ENCODE data around the gene ARHGDIG.

Gene ARHGDIG

DNA sequence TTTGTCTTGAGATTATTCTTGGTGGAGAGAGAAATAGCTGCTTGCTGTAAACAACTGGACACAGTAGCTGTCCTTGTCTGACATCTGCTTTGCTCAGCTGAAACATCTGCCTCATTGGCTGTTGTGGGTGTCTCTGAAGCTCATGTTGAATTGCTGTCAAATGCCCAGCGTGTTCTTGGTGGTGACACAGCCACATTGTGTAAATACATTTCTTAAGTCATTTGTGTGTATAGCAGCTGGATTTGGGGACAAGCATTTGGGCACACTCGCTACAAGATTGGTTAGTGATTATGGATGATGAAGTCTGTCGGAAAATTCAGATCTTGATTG lies 40.5 kb upstream of the ARHGDIG start:
- DNase-seq (ENCODE audit: low read depth in 1 of 2, low spot score in 1 of 2) = no peak
- TF ChIP-seq, protein P1, sequence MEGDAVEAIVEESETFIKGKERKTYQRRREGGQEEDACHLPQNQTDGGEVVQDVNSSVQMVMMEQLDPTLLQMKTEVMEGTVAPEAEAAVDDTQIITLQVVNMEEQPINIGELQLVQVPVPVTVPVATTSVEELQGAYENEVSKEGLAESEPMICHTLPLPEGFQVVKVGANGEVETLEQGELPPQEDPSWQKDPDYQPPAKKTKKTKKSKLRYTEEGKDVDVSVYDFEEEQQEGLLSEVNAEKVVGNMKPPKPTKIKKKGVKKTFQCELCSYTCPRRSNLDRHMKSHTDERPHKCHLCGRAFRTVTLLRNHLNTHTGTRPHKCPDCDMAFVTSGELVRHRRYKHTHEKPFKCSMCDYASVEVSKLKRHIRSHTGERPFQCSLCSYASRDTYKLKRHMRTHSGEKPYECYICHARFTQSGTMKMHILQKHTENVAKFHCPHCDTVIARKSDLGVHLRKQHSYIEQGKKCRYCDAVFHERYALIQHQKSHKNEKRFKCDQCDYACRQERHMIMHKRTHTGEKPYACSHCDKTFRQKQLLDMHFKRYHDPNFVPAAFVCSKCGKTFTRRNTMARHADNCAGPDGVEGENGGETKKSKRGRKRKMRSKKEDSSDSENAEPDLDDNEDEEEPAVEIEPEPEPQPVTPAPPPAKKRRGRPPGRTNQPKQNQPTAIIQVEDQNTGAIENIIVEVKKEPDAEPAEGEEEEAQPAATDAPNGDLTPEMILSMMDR (IDR thresholded peaks at IDR 0.05; ENCODE audit: insufficient read depth, low read length) = no peak
- TF ChIP-seq SPI1 (IDR thresholded peaks at IDR 0.05; ENCODE audit: borderline replicate concordance, low read depth) (no peak), GABPA (IDR thresholded peaks at IDR 0.05; ENCODE audit: low read depth) (no peak), POLR2AphosphoS5 (IDR thresholded peaks at IDR 0.05; ENCODE audit: low read depth) (no peak)
- TF ChIP-seq, protein P2, sequence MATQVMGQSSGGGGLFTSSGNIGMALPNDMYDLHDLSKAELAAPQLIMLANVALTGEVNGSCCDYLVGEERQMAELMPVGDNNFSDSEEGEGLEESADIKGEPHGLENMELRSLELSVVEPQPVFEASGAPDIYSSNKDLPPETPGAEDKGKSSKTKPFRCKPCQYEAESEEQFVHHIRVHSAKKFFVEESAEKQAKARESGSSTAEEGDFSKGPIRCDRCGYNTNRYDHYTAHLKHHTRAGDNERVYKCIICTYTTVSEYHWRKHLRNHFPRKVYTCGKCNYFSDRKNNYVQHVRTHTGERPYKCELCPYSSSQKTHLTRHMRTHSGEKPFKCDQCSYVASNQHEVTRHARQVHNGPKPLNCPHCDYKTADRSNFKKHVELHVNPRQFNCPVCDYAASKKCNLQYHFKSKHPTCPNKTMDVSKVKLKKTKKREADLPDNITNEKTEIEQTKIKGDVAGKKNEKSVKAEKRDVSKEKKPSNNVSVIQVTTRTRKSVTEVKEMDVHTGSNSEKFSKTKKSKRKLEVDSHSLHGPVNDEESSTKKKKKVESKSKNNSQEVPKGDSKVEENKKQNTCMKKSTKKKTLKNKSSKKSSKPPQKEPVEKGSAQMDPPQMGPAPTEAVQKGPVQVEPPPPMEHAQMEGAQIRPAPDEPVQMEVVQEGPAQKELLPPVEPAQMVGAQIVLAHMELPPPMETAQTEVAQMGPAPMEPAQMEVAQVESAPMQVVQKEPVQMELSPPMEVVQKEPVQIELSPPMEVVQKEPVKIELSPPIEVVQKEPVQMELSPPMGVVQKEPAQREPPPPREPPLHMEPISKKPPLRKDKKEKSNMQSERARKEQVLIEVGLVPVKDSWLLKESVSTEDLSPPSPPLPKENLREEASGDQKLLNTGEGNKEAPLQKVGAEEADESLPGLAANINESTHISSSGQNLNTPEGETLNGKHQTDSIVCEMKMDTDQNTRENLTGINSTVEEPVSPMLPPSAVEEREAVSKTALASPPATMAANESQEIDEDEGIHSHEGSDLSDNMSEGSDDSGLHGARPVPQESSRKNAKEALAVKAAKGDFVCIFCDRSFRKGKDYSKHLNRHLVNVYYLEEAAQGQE (IDR thresholded peaks at IDR 0.05; ENCODE audit: insufficient replicate concordance, low read depth) = no peak
- Histone ChIP-seq H3K4me3 (replicated peaks; ENCODE audit: insufficient read depth, low read length) (no peak overlapping the region), H3K27me3 (ENCODE audit: insufficient read depth, poor library complexity, severe bottlenecking) (no peaks in the 10 kb centered on the region), H3K27ac (replicated peaks) (no peak overlapping the region)

DNA sequence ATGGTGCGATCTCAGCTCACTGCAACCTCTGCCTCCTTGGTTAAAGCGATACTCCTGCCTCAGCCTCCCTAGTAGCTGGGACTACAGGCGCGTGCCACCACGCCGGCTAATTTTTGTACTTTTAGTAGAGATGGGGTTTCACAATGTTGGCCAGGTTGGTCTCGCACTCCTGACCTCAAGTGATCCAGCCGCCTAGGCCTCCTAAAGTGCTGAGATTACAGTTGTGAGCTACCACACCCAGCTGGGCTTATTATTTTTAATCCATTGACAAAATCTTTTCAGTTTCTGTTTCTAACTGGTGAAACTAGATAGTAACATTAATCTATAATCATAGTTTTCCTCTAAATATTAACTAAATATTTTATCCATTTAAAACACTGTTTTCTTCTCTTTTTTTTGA lies 39.8 kb upstream of the ARHGDIG start:
- no peak overlapping the region for H3K4me3 ChIP-seq (replicated peaks; ENCODE audit: insufficient read depth, low read length)
- TF ChIP-seq POLR2AphosphoS5 (IDR thresholded peaks at IDR 0.05; ENCODE audit: low read depth) (no peak), GABPA (IDR thresholded peaks at IDR 0.05; ENCODE audit: low read depth) (no peak), SPI1 (IDR thresholded peaks at IDR 0.05; ENCODE audit: borderline replicate concordance, low read depth) (no peak)
- TF ChIP-seq, protein P2 (IDR thresholded peaks at IDR 0.05; ENCODE audit: insufficient replicate concordance, low read depth) = no peak
- TF ChIP-seq, protein P1 (IDR thresholded peaks at IDR 0.05; ENCODE audit: insufficient read depth, low read length) = no peak
- no peaks in the 10 kb centered on the region for H3K27me3 ChIP-seq (ENCODE audit: insufficient read depth, poor library complexity, severe bottlenecking)
- no peak overlapping the region for H3K27ac ChIP-seq (replicated peaks)
- no peak for DNase-seq (ENCODE audit: low read depth in 1 of 2, low spot score in 1 of 2)

DNA sequence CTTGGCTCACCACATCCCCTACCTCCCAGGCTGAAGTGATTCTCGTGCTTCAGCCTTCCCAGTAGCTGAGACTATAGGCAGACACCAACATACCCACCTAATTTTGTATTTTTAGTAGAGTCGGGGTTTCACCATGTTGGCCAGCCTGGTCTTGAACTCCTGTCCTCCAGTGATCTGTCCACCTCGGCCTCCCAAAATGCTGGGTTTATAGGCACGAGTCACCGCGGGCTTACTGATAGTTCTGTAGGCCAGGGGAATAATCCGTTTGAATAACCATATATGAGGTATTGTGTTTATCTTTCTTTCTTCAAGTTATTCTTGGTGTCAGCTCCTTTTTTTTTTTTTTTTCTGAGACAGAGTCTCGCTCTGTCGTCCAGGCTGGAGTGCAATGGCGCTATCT lies 38.1 kb upstream of the ARHGDIG start:
- no peak for DNase-seq (ENCODE audit: low read depth in 1 of 2, low spot score in 1 of 2)
- no peak overlapping the region for H3K27ac ChIP-seq (replicated peaks)
- TF ChIP-seq, protein P1 (IDR thresholded peaks at IDR 0.05; ENCODE audit: insufficient read depth, low read length) = no peak
- TF ChIP-seq POLR2AphosphoS5 (IDR thresholded peaks at IDR 0.05; ENCODE audit: low read depth) (no peak), SPI1 (IDR thresholded peaks at IDR 0.05; ENCODE audit: borderline replicate concordance, low read depth) (no peak), GABPA (IDR thresholded peaks at IDR 0.05; ENCODE audit: low read depth) (no peak)
- TF ChIP-seq, protein P2 (IDR thresholded peaks at IDR 0.05; ENCODE audit: insufficient replicate concordance, low read depth) = no peak
- no peak overlapping the region for H3K4me3 ChIP-seq (replicated peaks; ENCODE audit: insufficient read depth, low read length)
- H3K27me3 ChIP-seq (ENCODE audit: insufficient read depth, poor library complexity, severe bottlenecking) = no peaks in the 10 kb centered on the region

Measured in HL-60 (cell line).